ENCODE data around the gene GRB7. TPM values are rescaled to one million over a fixed set of nuclear protein-coding genes. Genes with fewer than 3 reads are reported as not detected.

The GRB7 gene
- total RNA-seq, 1 donor from 2014 or later = under 0.01 TPM

DNA sequence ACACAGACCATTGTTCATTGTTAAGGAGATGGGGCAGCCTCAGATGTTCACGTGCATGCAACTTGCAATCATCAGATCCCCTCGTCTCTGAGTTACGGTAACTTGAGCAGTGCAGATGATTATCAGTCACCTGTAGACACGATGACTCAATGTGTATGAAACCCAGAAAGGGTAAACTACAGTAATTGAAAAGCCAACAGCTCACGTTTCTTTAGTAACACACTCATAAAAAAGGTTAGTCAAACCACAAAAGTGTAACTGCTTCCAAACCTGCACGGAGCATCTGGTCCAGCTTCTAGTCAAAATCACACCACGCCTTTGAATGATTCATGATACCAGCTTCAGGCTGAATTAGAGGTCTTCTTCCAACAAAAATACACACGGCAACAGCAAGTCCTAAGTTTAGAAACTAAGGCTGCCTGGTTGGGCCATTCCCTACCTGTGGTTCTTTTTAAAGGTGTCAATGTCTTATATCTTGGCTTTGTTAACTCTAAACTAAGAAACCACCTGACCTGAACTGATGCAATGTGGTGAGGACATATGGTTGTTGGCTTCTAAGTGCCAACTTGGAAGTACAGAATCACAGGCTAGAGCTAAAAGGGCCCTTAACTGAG, 32.3 kb downstream of the GRB7 start:
- no peak for DNase-seq (ENCODE audit: low read depth in 2 of 2)

DNA sequence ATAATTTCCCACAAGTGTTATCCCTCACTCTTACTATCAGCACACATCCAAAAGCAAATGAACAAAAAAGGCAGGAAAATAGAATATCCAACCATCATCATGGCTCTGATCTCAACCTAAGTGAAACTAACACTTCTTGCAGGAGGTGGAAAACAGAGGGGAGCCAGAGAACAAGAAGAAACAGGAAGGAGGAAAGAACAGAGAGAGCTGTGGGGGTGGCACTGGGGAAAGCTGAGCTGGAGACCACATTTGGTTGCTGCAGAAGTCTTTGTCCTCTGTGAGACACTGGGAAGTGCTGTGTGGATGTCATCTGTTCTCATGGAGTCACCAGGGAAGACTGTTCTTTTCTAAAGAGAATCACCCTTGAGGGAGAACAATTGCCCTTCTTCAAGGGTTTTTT, 34.7 kb downstream of the GRB7 start:
- DNase-seq (ENCODE audit: low read depth in 2 of 2) = no peak

DNA sequence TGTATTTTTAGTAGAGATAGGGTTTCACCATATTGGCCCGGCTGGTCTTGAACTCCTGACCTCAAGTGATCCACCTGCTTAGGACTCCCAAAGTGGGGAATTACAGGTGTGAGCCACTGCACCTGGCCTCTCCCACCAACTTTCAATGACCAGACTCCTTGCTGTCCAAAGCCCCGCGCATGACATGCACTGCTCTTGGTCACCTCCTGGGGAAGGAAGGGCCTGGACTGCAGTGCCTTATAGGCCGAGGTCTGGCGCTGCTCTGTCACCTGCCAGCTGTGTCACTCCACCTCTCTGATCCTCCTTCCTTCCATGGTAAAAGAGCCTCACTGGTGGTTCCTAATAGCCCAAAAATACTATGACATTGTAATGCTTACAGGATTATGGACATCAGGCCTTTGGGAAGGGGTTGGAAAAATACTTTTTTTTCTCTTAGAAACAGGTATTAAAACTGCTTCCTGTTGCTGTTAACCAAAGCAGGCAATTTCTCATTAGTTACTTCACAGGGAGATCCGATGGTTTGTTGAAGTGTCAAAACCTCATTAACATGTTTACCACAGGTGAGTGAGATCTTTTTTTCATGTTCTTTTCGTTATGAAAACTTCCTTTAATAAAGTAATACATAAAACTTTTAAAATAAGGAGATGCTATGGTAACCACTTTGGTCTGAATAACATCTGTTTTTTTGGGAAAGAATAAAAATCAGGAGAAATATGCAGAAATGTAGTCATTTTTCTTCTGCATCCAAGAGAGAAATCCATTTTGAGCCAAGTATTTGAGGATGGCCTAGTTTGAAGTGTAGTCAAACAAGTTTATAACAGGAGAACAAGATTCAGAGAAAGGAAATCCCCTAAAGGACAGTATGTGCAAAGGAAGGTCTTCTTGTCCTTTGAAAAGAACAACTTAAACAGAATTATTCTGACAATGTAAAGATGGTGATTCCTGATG, 35.5 kb downstream of the GRB7 start:
- no peak for DNase-seq (ENCODE audit: low read depth in 2 of 2)

GRCh38 chr17:39774047-39774446, 36.3 kb downstream of the GRB7 start:
- no peak for DNase-seq (ENCODE audit: low read depth in 2 of 2)

GRCh38 chr17:39775031-39775430, 37.3 kb downstream of the GRB7 start:
- no peak for DNase-seq (ENCODE audit: low read depth in 2 of 2)

- DNase-seq (ENCODE audit: low read depth in 2 of 2) = no peak
Measured at GRCh38 chr17:39776252-39776651, 38.5 kb downstream of the GRB7 start.

DNA sequence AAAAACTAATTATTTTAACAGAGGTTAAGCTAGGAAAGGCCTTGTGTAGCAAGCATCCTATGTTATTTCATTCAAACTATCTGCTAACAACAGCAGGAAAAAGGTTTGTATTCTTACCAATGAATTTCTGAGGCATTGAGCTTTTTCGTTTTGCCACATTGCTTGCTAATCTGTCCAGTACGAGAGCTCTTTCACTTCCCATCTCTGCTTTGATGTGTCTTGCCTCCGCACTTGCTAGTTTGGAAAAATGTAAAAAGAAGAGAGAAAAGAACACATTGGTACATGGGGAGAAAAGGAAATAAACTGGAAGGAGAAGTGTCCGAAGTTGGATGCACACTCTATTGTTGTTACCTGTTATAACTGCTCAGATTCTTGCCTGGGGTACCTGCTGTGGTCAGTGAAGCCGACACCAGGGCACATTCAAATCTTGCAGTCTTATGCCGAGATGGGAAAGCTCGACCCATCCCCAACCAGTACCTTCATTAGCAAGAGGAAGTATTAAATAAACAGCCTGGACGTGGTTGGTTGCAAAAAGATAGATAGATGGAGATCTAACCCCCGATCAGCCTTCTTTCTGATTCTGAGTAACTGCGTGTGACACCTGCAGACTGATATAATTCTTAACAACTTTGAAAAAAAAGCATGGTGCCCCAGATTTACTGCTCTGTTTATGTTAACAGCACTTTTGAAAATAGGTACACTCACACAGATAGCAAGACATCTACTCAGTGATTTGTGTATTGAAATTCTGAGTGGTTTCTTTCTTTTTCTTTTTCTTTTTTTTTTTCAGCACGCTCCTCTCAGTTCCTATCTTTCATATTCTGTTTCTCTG, 40.0 kb downstream of the GRB7 start:
- DNase-seq (ENCODE audit: low read depth in 2 of 2) = no peak

DNA sequence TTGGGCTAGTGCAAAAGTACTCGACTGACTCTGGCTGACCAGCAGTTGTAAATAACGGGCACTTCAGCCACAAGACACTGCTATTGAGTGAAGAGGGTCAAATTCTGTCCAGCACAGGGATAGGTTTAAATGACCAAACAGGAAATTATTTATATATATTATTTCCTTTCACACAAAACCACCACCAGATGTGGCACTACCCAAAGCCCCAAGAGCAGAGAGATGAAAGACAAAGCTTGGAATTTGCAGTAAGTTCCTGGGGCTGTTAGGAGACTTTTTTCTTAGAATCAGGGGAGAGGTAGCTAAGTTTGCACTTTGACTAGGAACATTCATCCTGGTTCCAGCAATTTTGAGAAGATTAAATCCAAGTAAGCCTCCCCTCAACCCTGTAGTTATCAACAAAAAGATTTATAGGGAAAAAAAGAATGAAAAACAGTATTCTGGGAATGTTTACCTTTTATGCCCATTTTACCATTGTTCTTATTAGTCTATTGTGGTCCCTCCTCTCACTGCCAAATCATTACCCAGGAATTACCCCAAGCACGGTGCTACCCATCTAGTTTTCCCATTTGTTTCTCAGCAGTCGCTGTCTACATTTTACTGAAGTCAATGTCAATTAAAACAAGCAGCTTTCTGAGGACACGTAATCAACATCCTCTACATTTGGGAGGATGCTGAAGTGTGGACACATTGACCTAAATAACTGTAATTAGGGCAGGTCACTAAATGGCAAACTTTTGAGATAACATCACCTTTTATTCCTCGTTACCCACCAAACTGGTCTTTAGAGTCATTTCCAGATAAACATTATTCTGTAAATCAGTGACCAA, 43.5 kb downstream of the GRB7 start:
- peak in 1 of 2 donors; percentile 12 for DNase-seq (ENCODE audit: low read depth in 2 of 2)

- DNase-seq (ENCODE audit: low read depth in 2 of 2) = no peak
Measured at GRCh38 chr17:39781861-39782213, 44.1 kb downstream of the GRB7 start.

GRCh38 chr17:39782481-39782880, 44.7 kb downstream of the GRB7 start:
- DNase-seq (ENCODE audit: low read depth in 2 of 2) = no peak

GRCh38 chr17:39782980-39783379, 45.2 kb downstream of the GRB7 start:
- DNase-seq (ENCODE audit: low read depth in 2 of 2) = no peak

- DNase-seq (ENCODE audit: low read depth in 2 of 2) = no peak
Measured at GRCh38 chr17:39787041-39787440, 49.3 kb downstream of the GRB7 start.

GRCh38 chr17:39787743-39788484, 50.2 kb downstream of the GRB7 start:
- no peak for DNase-seq (ENCODE audit: low read depth in 2 of 2)

GRCh38 chr17:39791111-39791992, 53.6 kb downstream of the GRB7 start:
- no peak for DNase-seq (ENCODE audit: low read depth in 2 of 2)

GRCh38 chr17:39792526-39793221, 54.9 kb downstream of the GRB7 start:
- no peak for DNase-seq (ENCODE audit: low read depth in 2 of 2)

GRCh38 chr17:39793301-39793872, 55.6 kb downstream of the GRB7 start:
- no peak for DNase-seq (ENCODE audit: low read depth in 2 of 2)

- no peak for DNase-seq (ENCODE audit: low read depth in 2 of 2)
Measured at GRCh38 chr17:39794249-39794970, 56.7 kb downstream of the GRB7 start.

Data from lung microvascular endothelial cell (primary cell).